PFSK-1 (cell line): ENCODE results near the gene CDH3.

Experiments
- POLR2AphosphoS5 ChIP-seq: IDR thresholded peaks from 2 replicates; pipeline ENCODE4 v1.6.1; 2012; ENCODE audit warnings: low read depth, mild to moderate bottlenecking, control low read depth, low read length, moderate library complexity
- TAF1 ChIP-seq: IDR thresholded peaks from 2 replicates; pipeline ENCODE4 v1.6.1; 2012; ENCODE audit warnings: low read length, control low read depth, borderline replicate concordance; ENCODE audit not compliant: insufficient read depth

GRCh38 chr16:68746951-68747350 lies 101.8 kb downstream of the CDH3 start:
- TF ChIP-seq TAF1, result no peak
- TF ChIP-seq POLR2AphosphoS5, result no peak
